Stimulated activated CD8-positive, alpha-beta memory T cell treated with anti-CD3 and anti-CD28 coated beads, Interleukin-15, amount 100 ng/mL, for 24 hours (primary cell): Measurements from ENCODE around the gene NUTF2.

Experiments used
- DNase-seq: peaks from one replicate; pipeline ENCODE4 v3.0.0-alpha.2; 2020; ENCODE audit warnings: low read depth

The NUTF2 gene

GRCh38 chr16:67837811-67838210 lies 8.9 kb upstream of the NUTF2 start:
- DNase-seq = no peak

GRCh38 chr16:67841198-67841815 lies 5.4 kb upstream of the NUTF2 start:
- no peak for DNase-seq

GRCh38 chr16:67841816-67842508 lies 4.8 kb upstream of the NUTF2 start, which contains the start of gene THAP11:
TSS of gene THAP11 (plus strand) at chr16:67842320. CDS start at chr16:67842555, 235 bp downstream.
- DNase-seq = peak; percentile 83

- peak; percentile 21 for DNase-seq
Measured at GRCh38 chr16:67842509-67843342, 4.0 kb upstream of the NUTF2 start.

- no peak for DNase-seq
Measured at GRCh38 chr16:67843343-67843765, 3.4 kb upstream of the NUTF2 start.

- no peak for DNase-seq
Measured at GRCh38 chr16:67844497-67844896, 2.2 kb upstream of the NUTF2 start.

GRCh38 chr16:67845291-67846062 lies 1.3 kb upstream of the NUTF2 start:
- no peak for DNase-seq

- DNase-seq = no peak
Measured at GRCh38 chr16:67846063-67846319, 742 bp upstream of the NUTF2 start.

GRCh38 chr16:67847064-67847861 lies 530 bp downstream of the NUTF2 start, which contains the start of gene CENPT:
TSS of gene CENPT (minus strand) at chr16:67847693. CDS start at chr16:67833859, 13,834 bp downstream.
- peak; percentile 11 for DNase-seq

GRCh38 chr16:67848118-67848517 lies 1.4 kb downstream of the NUTF2 start:
- no peak for DNase-seq

GRCh38 chr16:67853670-67854069 lies 6.9 kb downstream of the NUTF2 start:
- DNase-seq = no peak

- DNase-seq = no peak
Measured at GRCh38 chr16:67855789-67856188, 9.1 kb downstream of the NUTF2 start.

GRCh38 chr16:67856927-67857546 lies 10.3 kb downstream of the NUTF2 start:
- no peak for DNase-seq

GRCh38 chr16:67857547-67858233 lies 11.0 kb downstream of the NUTF2 start:
- no peak for DNase-seq

- DNase-seq = no peak
Measured at GRCh38 chr16:67858500-67858899, 11.8 kb downstream of the NUTF2 start.

- no peak for DNase-seq
Measured at GRCh38 chr16:67860589-67861398, 14.1 kb downstream of the NUTF2 start.

GRCh38 chr16:67861877-67862276 lies 15.1 kb downstream of the NUTF2 start:
- no peak for DNase-seq

GRCh38 chr16:67862623-67863583 lies 16.2 kb downstream of the NUTF2 start:
- no peak for DNase-seq
